A673 (cell line): ENCODE data around the gene KANSL1.

Experiments used
- EZH2 ChIP-seq: fragments of 200-600 bp; sonication (generic); IDR thresholded peaks from 2 replicates; pipeline ENCODE4 v1.6.1; 2017; ENCODE audit warnings: borderline replicate concordance, low read depth, mild to moderate bottlenecking, mixed read lengths, antibody characterized with exemption, low read length; ENCODE audit not compliant: poor library complexity, severe bottlenecking
- TF ChIP-seq, protein P1 (sequence below): fragments of 300-800, 200-600 bp; sonication (generic); conservative IDR thresholded peaks from 2 replicates; pipeline ENCODE4 v1.5.1; 2017; ENCODE audit warnings: low read depth, mild to moderate bottlenecking, antibody characterized with exemption, low read length, moderate library complexity, mixed read lengths

- TF ChIP-seq, protein P1, sequence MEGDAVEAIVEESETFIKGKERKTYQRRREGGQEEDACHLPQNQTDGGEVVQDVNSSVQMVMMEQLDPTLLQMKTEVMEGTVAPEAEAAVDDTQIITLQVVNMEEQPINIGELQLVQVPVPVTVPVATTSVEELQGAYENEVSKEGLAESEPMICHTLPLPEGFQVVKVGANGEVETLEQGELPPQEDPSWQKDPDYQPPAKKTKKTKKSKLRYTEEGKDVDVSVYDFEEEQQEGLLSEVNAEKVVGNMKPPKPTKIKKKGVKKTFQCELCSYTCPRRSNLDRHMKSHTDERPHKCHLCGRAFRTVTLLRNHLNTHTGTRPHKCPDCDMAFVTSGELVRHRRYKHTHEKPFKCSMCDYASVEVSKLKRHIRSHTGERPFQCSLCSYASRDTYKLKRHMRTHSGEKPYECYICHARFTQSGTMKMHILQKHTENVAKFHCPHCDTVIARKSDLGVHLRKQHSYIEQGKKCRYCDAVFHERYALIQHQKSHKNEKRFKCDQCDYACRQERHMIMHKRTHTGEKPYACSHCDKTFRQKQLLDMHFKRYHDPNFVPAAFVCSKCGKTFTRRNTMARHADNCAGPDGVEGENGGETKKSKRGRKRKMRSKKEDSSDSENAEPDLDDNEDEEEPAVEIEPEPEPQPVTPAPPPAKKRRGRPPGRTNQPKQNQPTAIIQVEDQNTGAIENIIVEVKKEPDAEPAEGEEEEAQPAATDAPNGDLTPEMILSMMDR, result no peak
- TF ChIP-seq EZH2, result no peak
Measured at GRCh38 chr17:45986056-45986455, 207.2 kb downstream of the KANSL1 start.
